GM12865 (cell line): ENCODE results near the gene ZNF526.

Source experiments
- DNase-seq: peaks from one replicate; pipeline ENCODE4 v3.0.0; 2010; ENCODE audit warnings: low read depth
- H3K4me3 ChIP-seq: 2 replicates; pipeline ENCODE4 v1.5.1; 2011; ENCODE audit warnings: mild to moderate bottlenecking, low read depth, low read length, control low read depth
- CTCF ChIP-seq: IDR thresholded peaks from 2 replicates; pipeline ENCODE4 v1.5.1; 2011; ENCODE audit warnings: low read length, control low read depth, low read depth, inconsistent platforms; ENCODE audit not compliant: insufficient read depth; ENCODE audit errors: missing control alignments

ZNF526 gene

GRCh38 chr19:42272989-42273406 is 52.9 kb downstream of the ZNF526 start:
- DNase-seq: no peak
- TF ChIP-seq CTCF: no peak

GRCh38 chr19:42273407-42274064 is 53.4 kb downstream of the ZNF526 start:
- H3K4me3 ChIP-seq: no peak overlapping the region
- no peak for DNase-seq
- no peak for TF ChIP-seq CTCF

More at GRCh38 chr19:42272989-42273406, 52.9 kb downstream of the ZNF526 start:
- H3K4me3 ChIP-seq: no peak overlapping the region

- no peak overlapping the region for H3K4me3 ChIP-seq
- no peak for TF ChIP-seq CTCF
- no peak for DNase-seq
Observed at GRCh38 chr19:42274065-42274682, 54.1 kb downstream of the ZNF526 start.

GRCh38 chr19:42275103-42275502 is 55.0 kb downstream of the ZNF526 start:
- no peak for DNase-seq
- H3K4me3 ChIP-seq: no peak overlapping the region
- TF ChIP-seq CTCF: no peak

GRCh38 chr19:42275517-42275916 is 55.4 kb downstream of the ZNF526 start:
- no peak for DNase-seq
- TF ChIP-seq CTCF: no peak
- H3K4me3 ChIP-seq: no peak overlapping the region

GRCh38 chr19:42276284-42276683 is 56.2 kb downstream of the ZNF526 start:
- no peak for DNase-seq
- H3K4me3 ChIP-seq: no peak overlapping the region
- TF ChIP-seq CTCF: no peak
